HepG2 (cell line): ENCODE measurements around the gene P2RX6. TPM values are rescaled to one million over a fixed set of nuclear protein-coding genes. Genes with fewer than 3 reads are reported as not detected.

Source experiments
- ATAC-seq: fragments of 200-7000 bp; cut with Tn5 transposase; 3 replicates; pipeline ENCODE4 v1.9.1; 2020; ENCODE audit warnings: mild to moderate bottlenecking, moderate library complexity
- BruUV-seq: library from RNA; stranded (reverse); fragments of 400-500 nt; replicated peaks from 2 replicates; lab custom pipeline; 2021; lab: Mats Ljungman, UMichigan
- CTCF ChIA-PET: fragments of 300-600 bp; formaldehyde crosslinking; extraction: SDS; loops from one replicate; lab custom pipeline; 2021; ENCODE audit warnings: low total read pairs, inconsistent platforms, low intra/inter-chr PET ratio; lab: Yijun Ruan, JAX
- POLR2A ChIA-PET: fragments of 350-600 bp; sonication (Branson Sonifier 250); formaldehyde crosslinking; loops from one replicate; lab custom pipeline; 2020; ENCODE audit warnings: antibody characterized with exemption, inconsistent platforms; lab: Yijun Ruan, JAX
- DNase-seq: peaks from one replicate; pipeline ENCODE4 v3.0.0-alpha.2; 2015; ENCODE audit warnings: low spot score
- FAIRE-seq: peaks from 3 replicates; lab custom pipeline; 2011; peaks lifted over from hg19 to GRCh38; lab: Jason Lieb, UNC
- H2AFZ ChIP-seq: one replicate; pipeline ENCODE4 v1.6.1; 2011; ENCODE audit warnings: low read length, inconsistent platforms
- H3K27ac ChIP-seq: fragments of 300-600 bp; 3 replicates; pipeline ENCODE4 v1.8.0; 2011; ENCODE audit warnings: mixed run types, mild to moderate bottlenecking, mixed read lengths, low read length, inconsistent platforms; ENCODE audit not compliant: insufficient read depth; ENCODE audit errors: extremely low read length
- H3K27me3 ChIP-seq, 2 experiments: fragments of 200-600 bp in 1 of 2; 2 replicates in 1 of 2; 3 replicates in 1 of 2; pipeline versions ENCODE4 v1.6.0 to v1.8.0; 2011; ENCODE audit warnings: low read length in 2 of 2, mild to moderate bottlenecking in 2 of 2, moderate library complexity in 2 of 2, inconsistent platforms in 1 of 2; ENCODE audit not compliant: insufficient read depth in 2 of 2, control insufficient read depth in 1 of 2
- H3K36me3 ChIP-seq, 2 experiments: fragments of 200-600 bp in 1 of 2; replicated peaks in 1 of 2; 2 replicates in 1 of 2; 3 replicates in 1 of 2; pipeline versions ENCODE4 v1.5.1 to v1.8.0; 2011; ENCODE audit warnings: low read length in 2 of 2, inconsistent platforms in 1 of 2; ENCODE audit not compliant: insufficient read depth in 2 of 2, control insufficient read depth in 1 of 2
- H3K4me1 ChIP-seq: 2 replicates; pipeline ENCODE4 v1.5.1; 2012; ENCODE audit warnings: low read length, inconsistent platforms; ENCODE audit not compliant: insufficient read depth
- H3K4me2 ChIP-seq: 2 replicates; pipeline ENCODE4 v1.6.0; 2011; ENCODE audit warnings: low read depth, low read length, inconsistent platforms
- H3K4me3 ChIP-seq, 3 experiments: fragments of 200-600 bp in 1 of 3; sonication (generic), shearing (Covaris generic) in 1 of 3; replicated peaks in 1 of 3; 2 replicates each; pipeline ENCODE4 v1.5.1; 2011 to 2016; ENCODE audit warnings: low read length in 3 of 3, inconsistent platforms in 2 of 3, low read depth in 2 of 3, mild to moderate bottlenecking in 2 of 3, control low read depth in 1 of 3, mixed read lengths in 1 of 3; ENCODE audit not compliant: insufficient read depth in 1 of 3
- H3K79me2 ChIP-seq: one replicate; pipeline ENCODE4 v1.6.1; 2011; ENCODE audit warnings: low read length, inconsistent platforms; ENCODE audit not compliant: insufficient read depth
- H3K9ac ChIP-seq: 2 replicates; pipeline ENCODE4 v1.6.0; 2011; ENCODE audit warnings: mild to moderate bottlenecking, low read depth, low read length, inconsistent platforms; ENCODE audit not compliant: insufficient read depth
- H3K9me3 ChIP-seq: 2 replicates; pipeline ENCODE4 v1.5.1; 2012; ENCODE audit warnings: mild to moderate bottlenecking, low read length
- H4K20me1 ChIP-seq: 2 replicates; pipeline ENCODE4 v1.6.0; 2011; ENCODE audit warnings: inconsistent platforms, mild to moderate bottlenecking, low read length, moderate library complexity; ENCODE audit not compliant: insufficient read depth
- AGO2 ChIP-seq: fragments of 200-400 bp; formaldehyde crosslinking; optimal IDR thresholded peaks from 2 replicates; pipeline ENCODE3; 2017; ENCODE audit warnings: mild to moderate bottlenecking, low read depth, low read length, moderate library complexity
- KDM5B ChIP-seq: sonication (generic); formaldehyde crosslinking; IDR thresholded peaks from 2 replicates; pipeline ENCODE4 v1.4.0; 2020; ENCODE audit warnings: missing genetic modification reagents, mild to moderate bottlenecking, borderline replicate concordance
- POLR2A ChIP-seq, 2 experiments: IDR thresholded peaks; 2 replicates each; pipeline ENCODE4 v1.6.1; 2011; ENCODE audit warnings: low read depth in 2 of 2, low read length in 2 of 2, mild to moderate bottlenecking in 1 of 2, moderate library complexity in 1 of 2; ENCODE audit not compliant: insufficient read depth in 1 of 2
- WGBS: methylation state at CpG from one replicate; pipeline ENCODE4 v1.1.6; 2017; ENCODE audit warnings: low lambda C conversion rate; 5-methylcytosine and 5-hydroxymethylcytosine counted together
- in situ Hi-C: cut with HindIII; loops from 2 replicates; pipeline ENCODE4 v1.10.0; 2017; ENCODE audit warnings: low pct_unique_long_range_greater_than_20kb; ENCODE audit not compliant: extremely low pct_ligation_motif_present
- intact Hi-C: fragments of 100-400 bp; cut with micrococcal nuclease; formaldehyde crosslinking; loops from one replicate; pipeline ENCODE4 v1.10.0; 2022; ENCODE audit not compliant: unreplicated experiment
- polyA plus RNA-seq, 8 experiments: library from polyadenylated mRNA; depleted of rRNA in 3 of 8; stranded (reverse) in 7 of 8; unstranded in 1 of 8; fragments of >200 nt; fragmentation: Illumina TruSeq in 4 of 8; extraction: Trizol in 4 of 8; gene quantifications; 2 replicates each; pipeline versions ENCODE4 v1.2.1 to v1.2.3, GENCODE V29; 2011 to 2016; ENCODE audit warnings: low read depth in 4 of 8, missing spikeins in 1 of 8, mixed read lengths in 1 of 8; ENCODE audit not compliant: insufficient read depth in 1 of 8
- total RNA-seq, 5 experiments: library from RNA; depleted of rRNA; stranded (reverse); fragments of >200 nt; fragmentation: Illumina TruSeq; extraction: Trizol; gene quantifications; 2 replicates each; pipeline ENCODE4 v1.2.3, GENCODE V29; 2016; ENCODE audit warnings: low read depth in 1 of 5
- TF ChIP-seq, protein P1 (sequence below): IDR thresholded peaks from 2 replicates; pipeline ENCODE4 v1.6.1; 2016; ENCODE audit warnings: missing biosample characterization, missing genetic modification reagents, low read depth

The P2RX6 gene
- total and polyA plus RNA-seq, 2 of the 13 experiments (the other 11 are each of a cell fraction or from before 2014, with no cell fraction given): 0.04 to 0.12 TPM

DNA sequence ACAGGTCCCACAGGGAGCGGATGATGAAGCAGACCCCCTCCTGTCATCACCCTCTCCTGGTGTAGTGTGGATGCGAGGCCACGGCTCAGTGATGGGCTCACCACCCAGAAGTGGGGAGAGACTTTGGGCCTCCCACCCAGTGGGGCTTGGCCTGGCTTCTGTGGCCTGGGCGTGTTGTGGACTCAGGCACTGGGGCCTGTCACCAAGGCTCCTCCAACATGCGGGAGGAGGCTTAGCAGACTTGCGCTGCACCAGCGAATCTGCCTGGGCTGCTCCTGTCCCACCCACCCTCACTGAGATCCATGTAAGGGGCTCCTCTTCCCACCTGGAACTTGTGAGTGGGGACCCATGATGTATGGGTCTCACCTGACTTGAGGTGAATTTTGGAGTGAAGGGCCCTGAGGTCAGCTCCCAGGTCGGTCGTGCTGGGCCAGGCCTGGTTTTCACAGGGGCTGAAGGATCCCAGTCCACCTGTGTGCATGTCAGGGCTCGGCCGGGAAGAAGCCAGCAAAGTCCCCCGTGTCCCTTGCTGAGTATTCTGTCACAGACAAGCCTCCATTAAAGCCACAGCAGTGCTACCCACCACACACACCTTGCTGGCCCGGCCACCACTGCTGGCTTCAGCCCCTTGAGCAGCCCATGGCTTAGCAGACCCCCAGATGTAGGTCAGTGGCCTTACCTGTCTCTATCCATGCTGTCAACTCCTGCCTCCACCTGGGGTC is 17.3 kb upstream of the P2RX6 start:
- Histone ChIP-seq H3K4me3 (no peak overlapping the region), H3K27me3 (no peaks in the 10 kb centered on the region), H3K4me1 (peaks cover 15% of the 10 kb centered on the region), H3K9ac (no peak overlapping the region), H3K27ac (no peak overlapping the region), H3K36me3 (peaks cover 8 to 36% of the 10 kb centered on the region in 2 experiments), H3K4me2 (no peak overlapping the region), H2AFZ (no peak overlapping the region), H3K9me3 (no peaks in the 10 kb centered on the region), H4K20me1 (no peaks in the 10 kb centered on the region), H3K79me2 (peaks cover 14% of the 10 kb centered on the region)
- TF ChIP-seq AGO2 (peak; percentile 52), KDM5B (CRISPR knock-in tag) (no peak), POLR2A (IDR thresholded peaks at IDR 0.05; ENCODE audit: insufficient read depth in 1 of 2, low read depth in 2 of 2, low read length in 2 of 2) (peak in 1 of 2 experiments; percentile 26; a peak in 3 of 4 replicates)
- TF ChIP-seq, protein P1, sequence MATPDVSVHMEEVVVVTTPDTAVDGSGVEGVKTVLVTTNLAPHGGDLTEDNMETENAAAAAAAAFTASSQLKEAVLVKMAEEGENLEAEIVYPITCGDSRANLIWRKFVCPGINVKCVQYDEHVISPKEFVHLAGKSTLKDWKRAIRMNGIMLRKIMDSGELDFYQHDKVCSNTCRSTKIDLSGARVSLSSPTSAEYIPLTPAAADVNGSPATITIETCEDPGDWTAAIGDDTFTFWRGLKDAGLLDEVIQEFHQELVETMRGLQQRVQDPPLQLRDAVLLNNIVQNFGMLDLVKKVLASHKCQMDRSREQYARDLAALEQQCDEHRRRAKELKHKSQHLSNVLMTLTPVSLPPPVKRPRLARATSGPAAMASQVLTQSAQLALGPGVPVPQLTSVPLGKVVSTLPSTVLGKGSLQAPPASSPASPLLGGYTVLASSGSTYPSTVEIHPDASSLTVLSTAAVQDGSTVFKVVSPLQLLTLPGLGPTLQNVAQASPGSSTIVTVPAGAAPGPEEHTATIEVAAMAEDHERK (CRISPR knock-in tag): no peak
- CTCF ChIA-PET: no interaction called here
- intact Hi-C loops: no loop called here
- 96% methylated on average over 3 of the region's 13 CpGs for WGBS
- BruUV-seq: no TSS peak
- no peak for ATAC-seq
- no peak for FAIRE-seq
- in situ Hi-C loops: no loop called here
- no peak for DNase-seq
- POLR2A ChIA-PET: interaction anchor here (0.5 to 3.3 kb wide), 5 partner anchors 16 to 165 kb away, joined by 3 to 20 read pairs (median 3); partner anchors contain the start of genes LZTR1 and P2RX6
